HG02798 (cell line): Measurements from ENCODE around the gene SEC24B.
"Not testable (repeated sequence)": the region's sequence is repeated elsewhere in the genome, so short reads cannot be mapped to it uniquely, and the experiment has no call there.

Experiments used
- ATAC-seq: cut with Tn5 transposase; IDR thresholded peaks from one replicate; pipeline ENCODE4 v1.9.1; 2021; ENCODE audit warnings: mild to moderate bottlenecking; ENCODE audit not compliant: unreplicated experiment, poor library complexity

Gene SEC24B

GRCh38 chr4:109432203-109432602 lies 1.4 kb upstream of the SEC24B start:
- ATAC-seq, result no peak

DNA sequence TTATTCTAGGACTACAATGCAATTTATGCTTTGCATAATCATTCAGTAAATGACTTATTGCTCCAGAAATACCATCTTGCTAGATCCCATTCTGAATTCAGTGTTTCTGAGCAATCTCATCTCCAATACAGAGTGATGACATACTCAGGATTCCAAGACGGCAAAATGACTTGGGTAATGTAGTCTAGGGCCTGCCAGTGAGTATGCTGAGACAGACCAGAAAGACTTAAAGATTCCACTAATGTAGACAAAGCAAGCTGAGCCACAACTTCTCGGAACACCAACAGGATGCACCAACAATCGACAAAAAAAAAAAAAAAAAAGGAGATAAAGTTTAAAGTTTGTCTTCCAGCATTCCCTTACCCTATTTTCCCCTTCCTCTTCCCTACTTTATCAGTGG lies 919 bp upstream of the SEC24B start:
- ATAC-seq, result no peak

GRCh38 chr4:109434007-109434971 lies 674 bp downstream of the SEC24B start:
- ATAC-seq, result peak; percentile 47

DNA sequence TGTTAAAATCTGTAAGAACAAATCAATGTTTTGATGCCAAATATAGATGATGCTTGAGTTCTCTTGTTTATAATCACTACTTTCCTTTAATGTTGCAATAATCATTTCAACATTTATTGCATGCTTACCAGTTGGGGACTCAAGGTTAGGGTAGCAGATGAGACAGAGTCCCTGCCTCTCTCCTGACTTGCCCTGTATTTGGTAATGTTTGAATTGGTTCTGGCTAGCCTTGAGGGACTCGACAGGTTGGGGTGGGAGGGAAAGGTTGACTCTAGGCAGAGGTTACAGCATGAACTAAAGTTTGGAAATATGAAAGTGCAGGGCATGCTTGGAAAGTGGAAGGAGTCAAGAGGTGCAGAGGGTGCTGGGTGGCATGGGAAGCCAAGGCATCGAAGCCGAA lies 2.0 kb downstream of the SEC24B start:
- no peak for ATAC-seq

DNA sequence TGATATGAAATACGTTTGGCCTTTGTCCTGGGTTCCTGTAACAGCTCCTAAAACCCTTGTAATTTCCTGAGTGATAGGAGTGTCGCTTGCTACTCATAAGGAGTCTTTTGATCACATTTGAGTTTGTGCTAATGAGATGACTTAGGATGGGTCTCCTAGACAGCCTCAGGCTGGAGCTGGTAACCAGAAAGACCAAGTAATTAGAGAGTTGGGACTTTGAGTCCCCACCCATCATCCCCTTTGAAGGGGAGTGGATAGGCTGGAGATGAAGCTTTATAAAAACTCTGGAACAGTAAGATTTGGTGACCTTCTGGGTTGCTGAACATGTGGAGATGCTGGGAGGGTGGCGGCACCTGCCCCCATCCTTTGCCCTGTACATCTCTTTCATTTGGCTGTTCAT lies 2.9 kb downstream of the SEC24B start:
- no peak for ATAC-seq

- ATAC-seq, result no peak
These were observed 7.3 kb downstream of the SEC24B start for GRCh38 chr4:109440948-109441347.

- ATAC-seq, result no peak
These were observed 8.3 kb downstream of the SEC24B start for GRCh38 chr4:109441862-109442458.

DNA sequence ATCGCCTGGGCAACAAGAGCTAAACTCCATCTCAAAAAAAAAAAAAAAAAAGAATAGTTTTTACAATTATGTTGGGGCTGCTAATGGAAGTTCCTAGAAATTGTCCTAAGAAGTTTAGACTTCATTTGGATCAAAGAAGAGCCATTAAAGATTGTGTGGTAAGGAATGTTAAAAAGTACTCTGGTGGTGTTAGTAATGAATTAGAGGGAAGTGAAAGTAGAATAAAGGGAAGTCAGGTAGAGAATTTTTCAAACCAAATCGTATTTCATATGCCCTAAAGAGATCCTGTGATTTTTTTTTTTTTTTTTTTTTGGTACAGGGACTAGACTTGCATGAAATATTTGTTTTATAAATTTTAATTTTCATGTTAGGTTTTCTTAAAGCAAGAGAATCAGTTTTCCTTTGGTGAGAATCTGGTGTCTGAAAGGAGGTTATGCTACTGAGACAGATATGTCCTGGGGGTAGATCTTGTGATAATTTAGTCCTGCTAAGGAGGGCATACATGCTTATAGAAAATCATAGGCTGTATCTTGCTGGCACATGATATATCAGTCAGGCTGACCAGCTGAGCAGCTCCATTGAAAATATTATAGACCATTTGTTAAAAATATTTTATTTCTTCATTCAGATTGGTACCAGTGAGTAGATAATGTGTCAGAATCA lies 10.7 kb downstream of the SEC24B start:
- ATAC-seq, result peak; percentile 57

DNA sequence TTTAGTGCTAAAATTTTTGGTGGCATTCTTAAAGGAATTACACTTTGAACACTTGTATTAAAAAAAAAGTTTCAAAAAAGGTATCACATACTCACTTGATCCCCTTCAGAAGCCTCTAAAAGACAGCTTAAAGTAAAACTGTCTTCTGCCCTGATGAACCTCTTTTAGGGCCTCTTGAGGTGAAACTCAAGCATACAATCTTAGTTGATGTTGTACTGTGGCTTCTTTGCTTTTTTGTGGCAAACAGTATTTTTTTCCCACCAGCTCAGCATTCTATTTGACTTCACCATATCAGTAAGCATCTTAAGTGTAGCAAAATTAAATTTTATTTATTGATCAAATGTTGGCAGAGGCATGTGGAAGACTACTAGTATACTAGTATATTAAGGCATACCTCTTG lies 13.7 kb downstream of the SEC24B start:
- no peak for ATAC-seq

DNA sequence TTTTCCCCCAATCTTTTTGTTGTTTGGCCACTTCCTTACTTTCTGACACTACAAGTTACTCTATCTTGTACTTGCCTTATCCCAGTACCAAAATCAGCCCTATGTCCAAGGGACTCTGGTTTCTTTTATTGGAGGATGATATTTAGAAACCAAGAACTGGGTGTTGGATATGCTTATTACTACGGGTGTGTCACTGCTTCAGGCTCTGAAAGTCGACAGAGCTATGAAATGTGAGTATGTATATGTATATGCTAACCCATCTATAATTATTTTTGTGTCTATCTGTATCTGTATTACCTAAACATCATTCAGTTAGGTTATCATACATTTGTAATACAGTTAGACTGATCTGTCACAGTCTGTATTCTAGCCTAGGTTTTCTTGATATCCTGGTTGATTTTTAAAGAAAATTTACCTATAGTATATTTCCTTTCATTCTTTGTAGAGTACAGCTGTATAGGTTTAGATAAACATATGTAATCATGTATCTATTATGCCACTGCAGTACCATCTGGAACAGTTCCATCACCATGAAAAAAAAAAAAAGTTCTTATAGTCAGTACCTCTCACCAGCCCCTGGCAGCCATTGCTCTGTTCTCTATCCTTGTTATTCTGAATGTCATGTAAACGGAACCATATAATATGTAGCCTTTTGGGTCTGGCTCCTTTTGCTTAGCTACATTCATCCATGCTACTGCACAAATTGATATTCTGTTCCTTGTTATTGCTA lies 18.1 kb downstream of the SEC24B start:
- no peak for ATAC-seq

DNA sequence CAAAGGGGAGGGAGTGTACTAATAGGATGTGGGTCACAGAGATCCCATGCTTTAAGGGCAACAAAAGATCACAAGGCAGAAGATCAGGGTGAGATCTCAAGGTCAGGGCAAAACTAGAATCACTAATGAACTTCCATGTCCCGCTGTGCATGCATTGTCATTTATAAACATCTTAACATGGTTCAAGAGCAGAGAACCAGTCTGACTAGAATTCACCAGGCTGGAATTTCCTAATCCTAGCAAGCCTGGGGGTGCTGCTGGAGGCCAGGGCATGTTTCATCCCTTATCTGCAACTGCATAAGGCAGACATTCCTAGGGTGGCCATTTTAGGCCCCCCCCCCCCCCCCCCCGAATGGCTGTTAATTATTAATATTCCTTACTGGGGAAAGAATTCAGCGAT lies 19.5 kb downstream of the SEC24B start:
- not testable (repeated sequence) for ATAC-seq

DNA sequence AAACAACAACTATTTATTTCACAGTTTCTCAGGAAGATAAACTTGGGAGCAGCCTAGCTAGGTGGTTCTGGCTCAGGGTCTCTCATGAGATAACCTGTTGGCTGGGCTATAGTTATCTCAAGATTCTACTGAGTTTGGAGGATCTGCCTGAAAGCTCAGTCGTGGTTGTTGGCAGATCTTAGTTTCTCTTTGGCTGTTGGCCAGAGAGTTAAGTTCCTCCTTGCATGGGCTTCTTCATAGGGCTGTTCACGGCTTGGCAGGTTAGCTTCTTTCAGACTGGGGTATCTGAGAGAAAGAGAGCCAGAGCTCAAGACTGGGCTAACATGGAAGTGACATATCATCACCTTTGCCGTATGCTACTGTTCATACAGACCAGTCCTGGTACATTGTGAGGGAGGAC lies 28.7 kb downstream of the SEC24B start:
- ATAC-seq, result peak; percentile 80

DNA sequence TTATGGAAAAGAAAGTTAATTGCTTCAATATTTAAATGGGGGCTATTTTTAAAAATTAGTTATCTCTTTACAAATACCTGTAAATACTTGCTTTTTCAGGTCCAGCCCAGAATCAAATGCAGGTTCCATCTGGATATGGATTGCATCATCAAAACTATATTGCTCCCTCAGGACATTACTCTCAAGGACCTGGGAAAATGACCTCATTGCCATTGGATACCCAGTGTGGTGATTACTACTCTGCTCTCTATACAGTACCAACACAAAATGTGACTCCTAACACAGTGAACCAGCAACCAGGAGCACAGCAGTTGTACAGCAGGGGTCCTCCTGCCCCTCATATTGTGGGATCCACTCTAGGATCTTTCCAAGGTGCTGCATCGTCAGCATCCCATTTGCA lies 29.2 kb downstream of the SEC24B start:
- ATAC-seq, result no peak

DNA sequence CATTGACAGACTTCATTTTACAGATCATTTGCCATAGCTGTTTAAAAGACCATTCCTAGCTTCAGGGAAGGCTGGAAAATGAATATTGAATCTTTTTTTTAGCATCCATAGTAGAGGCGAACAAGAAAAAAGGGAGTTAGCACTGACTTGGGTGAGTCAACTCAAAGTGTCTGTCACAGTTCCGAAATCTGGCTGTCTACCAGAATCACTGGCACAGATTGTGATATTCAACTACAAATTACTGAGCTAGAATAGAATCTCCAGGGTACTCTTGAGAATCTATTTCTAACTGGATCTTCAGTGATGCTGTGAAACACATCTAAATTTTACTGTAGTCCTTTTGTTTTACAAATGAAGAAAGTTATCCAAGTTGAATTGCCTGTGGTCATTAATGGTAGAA lies 31.5 kb downstream of the SEC24B start:
- no peak for ATAC-seq

DNA sequence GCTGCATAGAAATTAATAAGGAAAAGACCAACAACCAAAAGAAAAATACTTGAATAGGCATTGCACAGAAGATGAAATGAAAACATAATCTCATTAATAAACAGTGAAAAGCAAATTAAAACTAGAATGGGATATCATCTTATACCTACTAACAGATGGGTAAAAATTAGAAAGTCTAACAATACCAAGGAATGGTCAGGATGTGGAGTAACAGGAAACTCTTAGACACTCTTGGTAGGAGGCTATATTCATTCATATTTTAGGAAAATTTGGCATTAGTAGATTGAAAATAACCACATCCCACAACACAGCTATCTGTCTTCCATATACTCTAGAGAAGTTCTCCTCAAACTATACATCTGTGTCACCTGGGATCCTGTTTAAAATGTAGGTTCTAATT lies 36.3 kb downstream of the SEC24B start:
- no peak for ATAC-seq

DNA sequence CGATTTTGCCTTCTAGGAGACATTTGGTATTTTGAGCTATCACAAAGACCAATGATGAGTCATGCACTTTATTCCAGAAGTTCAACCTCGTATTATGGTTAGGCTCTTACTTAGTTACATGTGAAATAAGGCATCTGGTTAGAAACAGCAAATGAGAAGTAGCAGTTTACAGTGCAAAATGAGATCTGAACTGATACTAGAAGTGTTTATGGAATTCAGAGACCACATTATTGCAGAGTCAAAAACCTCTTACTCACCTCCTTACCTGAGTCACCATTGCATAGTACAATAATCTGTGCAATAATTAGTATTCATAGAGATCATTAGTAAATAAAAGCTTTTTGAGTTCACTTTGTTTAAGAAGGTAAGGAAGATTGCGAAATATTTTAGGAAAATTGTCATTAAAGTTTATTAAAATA lies 38.7 kb downstream of the SEC24B start:
- ATAC-seq, result no peak

- no peak for ATAC-seq
These were observed 40.2 kb downstream of the SEC24B start for GRCh38 chr4:109473824-109474223.

GRCh38 chr4:109486007-109486406 lies 52.4 kb downstream of the SEC24B start:
- ATAC-seq, result no peak

DNA sequence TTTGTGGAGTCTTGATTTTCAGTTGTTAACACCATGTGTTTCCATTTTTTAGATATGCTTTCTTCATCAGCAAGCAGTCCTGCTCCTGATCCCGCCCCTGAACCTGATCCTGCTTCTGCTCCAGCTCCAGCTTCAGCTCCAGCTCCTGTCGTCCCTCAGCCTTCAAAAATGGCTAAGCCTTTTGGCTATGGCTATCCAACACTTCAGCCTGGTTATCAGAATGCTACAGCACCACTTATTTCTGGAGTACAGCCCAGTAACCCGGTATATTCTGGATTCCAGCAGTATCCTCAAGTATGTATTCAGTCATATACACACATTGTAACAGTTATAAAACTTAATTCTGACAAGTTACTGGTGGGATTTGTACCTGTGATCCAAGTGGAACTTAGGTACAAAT lies 60.9 kb downstream of the SEC24B start:
- ATAC-seq, result no peak

GRCh38 chr4:109495514-109495913 lies 61.9 kb downstream of the SEC24B start:
- ATAC-seq, result no peak

DNA sequence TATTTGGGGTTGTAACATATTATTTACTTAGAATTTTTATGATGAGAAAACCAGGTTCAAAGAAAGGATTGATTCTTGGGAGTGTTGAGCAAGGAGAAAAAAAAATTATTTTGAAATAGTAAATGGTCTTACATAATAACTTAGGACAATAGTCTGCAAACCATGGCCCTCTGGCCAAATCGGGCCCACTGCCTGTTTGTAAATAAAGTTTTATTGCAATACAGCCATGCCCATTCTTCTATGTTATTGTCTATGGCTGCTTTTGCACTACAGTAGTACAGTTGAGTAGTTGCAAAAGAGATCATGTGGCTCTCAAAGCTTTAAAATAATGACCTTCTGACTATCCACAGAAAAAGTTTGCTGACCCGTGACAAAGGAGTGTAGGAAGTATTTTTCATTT lies 63.3 kb downstream of the SEC24B start:
- no peak for ATAC-seq
